B cell (primary cell): ENCODE data around the gene TMED10. TPM values are rescaled to one million over a fixed set of nuclear protein-coding genes. Genes with fewer than 3 reads are reported as not detected.
A peak's percentile ranks its signal among the peaks of the same experiment; 100 is the strongest.
"Not testable (repeated sequence)": the region's sequence is repeated elsewhere in the genome, so short reads cannot be mapped to it uniquely, and the experiment has no call there.

Source experiments
- ATAC-seq: fragments of 200-7000 bp; cut with Tn5 transposase; one replicate; pipeline ENCODE4 v1.10.0; 2021; ENCODE audit warnings: low read depth, mild to moderate bottlenecking, moderate number of reproducible peaks, moderate library complexity
- CTCF ChIA-PET: fragments of 350-600 bp; sonication (Branson Sonifier 250); formaldehyde crosslinking; loops from one replicate; lab custom pipeline; 2021; ENCODE audit warnings: antibody characterized with exemption, inconsistent platforms; lab: Charles Lee
- POLR2A ChIA-PET: fragments of 350-600 bp; sonication (Branson Sonifier 250); formaldehyde crosslinking; loops from one replicate; lab custom pipeline; 2021; ENCODE audit warnings: antibody characterized with exemption; lab: Charles Lee
- DNase-seq: peaks from one replicate; pipeline ENCODE4 v3.0.0; 2013
- H2AFZ ChIP-seq: 2 replicates; pipeline ENCODE4 v1.6.1; 2012; ENCODE audit warnings: mild to moderate bottlenecking, low read depth, low read length; ENCODE audit not compliant: insufficient read depth, poor library complexity, severe bottlenecking
- H3K27ac ChIP-seq, 2 donors: 1 replicate in 1 of 2; 2 replicates in 1 of 2; pipeline ENCODE4 v1.5.1; 2012 to 2013; ENCODE audit warnings: low read length in 2 of 2, mild to moderate bottlenecking in 2 of 2, moderate library complexity in 1 of 2
- H3K27me3 ChIP-seq, 4 experiments: fragments of 200-600 bp in 1 of 4; sonication (generic) in 1 of 4; replicated peaks in 1 of 4; 1 replicate in 2 of 4; 2 replicates in 2 of 4; pipeline versions ENCODE4 v1.6.1 to v1.7.0; 2013 to 2016; ENCODE audit warnings: low read length in 3 of 4, mild to moderate bottlenecking in 2 of 4, mixed read lengths in 1 of 4, moderate library complexity in 1 of 4; ENCODE audit not compliant: insufficient read depth in 4 of 4, control insufficient read depth in 3 of 4; ENCODE audit errors: control extremely low read depth in 1 of 4
- H3K36me3 ChIP-seq, 2 experiments: replicated peaks in 1 of 2; 1 replicate in 1 of 2; 2 replicates in 1 of 2; pipeline versions ENCODE4 v1.6.1 to v1.7.1; 2013; ENCODE audit warnings: low read length in 1 of 2; ENCODE audit not compliant: insufficient read depth in 2 of 2, control insufficient read depth in 1 of 2; ENCODE audit errors: control extremely low read depth in 1 of 2, extremely low read depth in 1 of 2
- H3K4me1 ChIP-seq, 2 donors: fragments of 200-600 bp in 1 of 2; sonication (generic) in 1 of 2; 1 replicate in 1 of 2; 2 replicates in 1 of 2; pipeline versions ENCODE4 v1.5.1 to v1.6.1; 2013 to 2017; ENCODE audit warnings: low read length in 2 of 2; ENCODE audit not compliant: control insufficient read depth in 2 of 2, insufficient read depth in 2 of 2
- H3K4me2 ChIP-seq: replicated peaks from 2 replicates; pipeline ENCODE3; 2012; ENCODE audit warnings: mild to moderate bottlenecking, low read depth, low read length; ENCODE audit not compliant: poor library complexity, severe bottlenecking
- H3K4me3 ChIP-seq, 5 experiments: fragments of 200-600 bp in 1 of 5; sonication (generic) in 1 of 5; 1 replicate in 3 of 5; 2 replicates in 2 of 5; pipeline versions ENCODE4 v1.5.1 to v1.7.0; 2011 to 2016; ENCODE audit warnings: low read length in 4 of 5, mild to moderate bottlenecking in 4 of 5, low read depth in 2 of 5, control low read depth in 1 of 5, moderate library complexity in 1 of 5; ENCODE audit not compliant: insufficient read depth in 1 of 5; ENCODE audit errors: control extremely low read depth in 1 of 5, extremely low read depth in 1 of 5
- H3K79me2 ChIP-seq: fragments of 200-600 bp; sonication (generic); one replicate; pipeline ENCODE4 v1.6.0; 2016; ENCODE audit warnings: low read length; ENCODE audit not compliant: control insufficient read depth, insufficient read depth
- H3K9ac ChIP-seq: fragments of 200-600 bp; sonication (generic); 2 replicates; pipeline ENCODE4 v1.6.1; 2017; ENCODE audit warnings: mild to moderate bottlenecking, low read length, moderate library complexity
- H3K9me3 ChIP-seq, 3 donors: one replicate each; pipeline versions ENCODE4 v1.6.1 to v1.7.1; 2013; ENCODE audit warnings: low read length in 2 of 3; ENCODE audit not compliant: control insufficient read depth in 2 of 3, insufficient read depth in 1 of 3; ENCODE audit errors: control extremely low read depth in 1 of 3
- H4K20me1 ChIP-seq: 2 replicates; pipeline ENCODE4 v1.6.0; 2012; ENCODE audit warnings: mild to moderate bottlenecking, low read length; ENCODE audit not compliant: insufficient read depth, control insufficient read depth, poor library complexity, severe bottlenecking
- H3K27ac Mint-ChIP-seq: one replicate; pipeline ENCODE4 v1.8.0; 2021; ENCODE audit warnings: mixed read lengths
- H3K27me3 Mint-ChIP-seq: one replicate; pipeline ENCODE4 v1.8.0; 2021; ENCODE audit warnings: mixed read lengths
- H3K4me1 Mint-ChIP-seq: one replicate; pipeline ENCODE4 v1.8.0; 2021; ENCODE audit warnings: mixed read lengths
- H3K4me3 Mint-ChIP-seq: one replicate; pipeline ENCODE4 v1.8.0; 2021; ENCODE audit warnings: mixed read lengths
- H3K9me3 Mint-ChIP-seq: one replicate; pipeline ENCODE4 v1.8.0; 2022; ENCODE audit warnings: mixed read lengths; ENCODE audit not compliant: insufficient read depth
- EZH2 ChIP-seq: IDR thresholded peaks from 2 replicates; pipeline ENCODE4 v1.6.1; 2012; ENCODE audit warnings: borderline replicate concordance, low read depth, mild to moderate bottlenecking, moderate library complexity, low read length; ENCODE audit not compliant: insufficient read depth, poor library complexity, severe bottlenecking
- WGBS: methylation state at CpG from one replicate; pipeline ENCODE4 v1.1.5; 2013; ENCODE audit warnings: missing lambda C conversion rate; ENCODE audit not compliant: insufficient coverage; 5-methylcytosine and 5-hydroxymethylcytosine counted together
- intact Hi-C: fragments of 100-400 bp; cut with micrococcal nuclease; formaldehyde crosslinking; loops from one replicate; pipeline ENCODE4 v1.10.0; 2022
- polyA plus RNA-seq: library from polyadenylated mRNA; depleted of rRNA; stranded (reverse); fragments of >200 nt; gene quantifications from 2 replicates; pipeline ENCODE4 v1.2.3, GENCODE V29; 2012
- total RNA-seq, 2 donors: library from RNA; stranded (reverse); fragments of 120-200 nt in 1 of 2; gene quantifications; 1 replicate in 1 of 2; 2 replicates in 1 of 2; pipeline versions ENCODE4 v1.2.3 to v1.2.4, GENCODE V29; 2013 to 2022

Gene TMED10
- total and polyA plus RNA-seq, 2 donors (not counting 1 experiment from before 2014, with no cell fraction given), result 72.0 to 111 TPM

GRCh38 chr14:75127474-75127820 is 49.0 kb downstream of the TMED10 start:
- intact Hi-C loops, result loop anchor here (1.0 to 10.0 kb wide), 4 partner anchors 63 to 435 kb away; partner anchors contain the start of genes ACYP1 and ZC2HC1C
- peak overlapping the region; percentile 99 for H3K4me3 Mint-ChIP-seq
- peak overlapping the region; percentile 67 to 88 (median 73) for H3K4me3 ChIP-seq
- peaks cover 38% of the 10 kb centered on the region for H3K4me1 Mint-ChIP-seq
- H3K4me2 ChIP-seq, result peak overlapping the region; percentile 90
- peaks cover 41% of the 10 kb centered on the region for H3K79me2 ChIP-seq
- ChIA-PET CTCF (interaction anchor here (1.3 to 10.9 kb wide), 5 partner anchors 13 to 361 kb away, joined by 3 to 321 read pairs (median 4); no protein-coding TSS in a partner anchor), POLR2A (interaction anchor here (0.5 to 2.1 kb wide), 8 partner anchors 11 to 317 kb away, joined by 3 to 8 read pairs (median 4); partner anchors contain the start of gene ACYP1)
- not testable (repeated sequence) for H3K9me3 ChIP-seq, H3K27me3 Mint-ChIP-seq, H3K9me3 Mint-ChIP-seq, H4K20me1 ChIP-seq, H3K36me3 ChIP-seq, H3K27me3 ChIP-seq, DNase-seq, ATAC-seq
- peak overlapping the region; percentile 99 for H3K27ac Mint-ChIP-seq
- peak overlapping the region; percentile 98 for H3K9ac ChIP-seq
- H2AFZ ChIP-seq, result peak overlapping the region; percentile 99
- WGBS, result 21% methylated on average over 7 of the region's 16 CpGs
- H3K27ac ChIP-seq, result peak overlapping the region; percentile 82 to 94
- peaks cover 17 to 21% of the 10 kb centered on the region in 2 donors for H3K4me1 ChIP-seq

DNA sequence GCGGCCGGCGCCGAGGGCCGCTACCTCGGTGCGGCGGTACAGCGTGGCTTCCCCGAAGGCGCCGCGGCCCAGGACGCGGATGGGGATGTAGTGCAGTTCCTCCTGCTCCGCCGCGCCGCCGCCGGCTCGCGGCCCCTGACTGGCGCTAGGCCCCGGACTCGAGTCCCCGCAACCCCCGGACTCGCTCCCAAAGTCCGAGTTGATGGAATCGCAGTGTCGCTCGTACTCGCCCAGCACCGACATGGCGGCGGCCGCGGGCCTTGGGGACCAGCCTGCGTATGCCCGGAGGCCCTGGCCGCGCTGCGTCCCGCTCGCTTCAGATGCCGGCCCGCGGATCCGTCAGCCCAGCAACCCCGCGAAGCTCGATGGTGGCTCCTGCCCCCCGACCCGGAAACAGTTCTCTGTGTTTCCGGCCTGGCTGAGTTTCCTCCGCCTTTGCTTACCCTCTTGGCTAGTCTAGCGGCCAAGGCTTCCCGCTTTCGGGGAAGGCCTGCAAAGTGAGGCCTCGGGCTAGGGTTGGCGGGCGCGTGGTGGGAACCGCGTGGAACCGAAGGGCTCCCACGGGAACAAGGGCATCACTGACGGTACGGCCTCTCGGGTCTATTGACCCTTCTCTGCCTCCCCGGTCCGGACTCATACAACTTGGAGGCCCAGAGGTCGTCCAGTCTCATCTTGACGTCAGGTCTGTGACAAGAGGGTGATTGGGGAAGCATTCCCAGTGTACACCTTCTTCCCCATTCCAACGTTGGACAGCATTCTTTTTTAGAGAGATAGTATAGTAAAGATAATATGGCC is 49.5 kb downstream of the TMED10 start, which contains the start of gene NEK9:
TSS of gene NEK9 (minus strand) at position 370 of the 795 bp plus-strand sequence. CDS start at position 243, 127 bp downstream.
- Histone ChIP-seq H3K36me3 (peaks cover 0 to 2% of the 10 kb centered on the region in 2 experiments), H3K27me3 (no peaks in the 10 kb centered on the region), H3K9ac (peak within 1 kb of the TSS; percentile 98), H3K27ac (peak within 1 kb of the TSS; percentile 82 to 94), H3K4me3 (peak within 1 kb of the TSS; percentile 67 to 88 (median 73)), H2AFZ (peak within 1 kb of the TSS; percentile 99), H3K4me2 (peak within 1 kb of the TSS; percentile 90), H4K20me1 (no peaks in the 10 kb centered on the region), H3K4me1 (peaks cover 17 to 21% of the 10 kb centered on the region in 2 donors), H3K79me2 (peaks cover 43% of the 10 kb centered on the region), H3K9me3 (no peaks in the 10 kb centered on the region)
- under 1% methylated on average over 70 of the region's 76 CpGs for WGBS
- Mint-ChIP-seq H3K4me1 (peaks cover 36% of the 10 kb centered on the region), H3K4me3 (peak within 1 kb of the TSS; percentile 99), H3K9me3 (no peaks in the 10 kb centered on the region), H3K27me3 (no peaks in the 10 kb centered on the region), H3K27ac (peak within 1 kb of the TSS; percentile 99)
- ATAC-seq, result peak; percentile 84
- peak; percentile 94 for DNase-seq
- TF ChIP-seq EZH2, result no peak
- intact Hi-C loops, result loop anchor here (1.0 to 10.0 kb wide), 5 partner anchors 49 to 435 kb away; partner anchors contain the start of genes ACYP1, TMED10 and ZC2HC1C
- ChIA-PET POLR2A (interaction anchor here (0.5 to 2.1 kb wide), 10 partner anchors 12 to 723 kb away, joined by 3 to 8 read pairs (median 3); partner anchors contain the start of gene ACYP1), CTCF (interaction anchor here (0.7 to 10.9 kb wide), 6 partner anchors 8 to 358 kb away, joined by 3 to 321 read pairs (median 4); no protein-coding TSS in a partner anchor)
